T1000 (cell line): ENCODE measurements around the gene FOXP1.

Experiments used
- DNase-seq: peaks from one replicate; lab custom pipeline; 2025; ENCODE audit warnings: mixed read lengths; lab: John Stamatoyannopoulos, UW

FOXP1 gene

GRCh38 chr3:71211083-71211482 lies 372.4 kb downstream of the FOXP1 start:
- DNase-seq = no peak

DNA sequence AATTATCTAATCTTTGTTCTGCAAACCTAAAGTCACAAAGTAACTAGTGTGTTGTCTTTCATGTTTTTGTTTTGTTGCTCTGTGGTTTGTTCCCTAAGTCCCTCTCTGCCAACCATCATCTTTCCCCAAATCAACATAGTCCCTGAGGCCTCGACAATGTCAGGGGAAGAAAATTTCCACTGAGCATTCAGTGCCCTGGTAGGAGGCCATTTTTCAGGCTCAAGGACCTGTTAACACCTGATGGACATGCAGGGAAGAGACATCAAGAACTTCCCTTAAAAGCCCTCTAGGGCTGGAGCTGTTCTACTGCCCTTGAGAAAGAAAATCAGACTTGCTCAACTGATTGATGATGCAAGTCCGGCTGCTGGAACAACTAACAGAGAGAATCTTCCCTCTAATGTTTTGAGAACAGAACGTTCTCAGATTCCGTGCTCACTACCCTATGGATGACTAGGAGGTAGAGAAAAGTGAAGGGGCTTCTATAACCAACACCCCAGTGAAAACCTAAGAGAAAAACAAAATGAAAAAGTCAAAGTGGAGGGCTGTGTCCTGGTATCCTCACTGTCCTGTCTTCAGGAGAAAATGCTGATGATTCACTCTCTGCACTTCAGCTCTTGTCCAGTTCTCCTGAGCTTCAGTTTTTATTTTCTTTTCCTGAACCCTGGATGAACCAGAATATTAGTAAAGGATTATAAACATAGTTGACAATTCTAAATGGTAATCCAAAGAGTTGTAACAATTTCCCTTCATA lies 373.1 kb downstream of the FOXP1 start:
- DNase-seq = no peak

- DNase-seq = no peak
These were observed 375.1 kb downstream of the FOXP1 start for GRCh38 chr3:71208211-71209095.

- no peak for DNase-seq
These were observed 375.9 kb downstream of the FOXP1 start for GRCh38 chr3:71207632-71208031.

- no peak for DNase-seq
These were observed 377.0 kb downstream of the FOXP1 start for GRCh38 chr3:71206305-71207165.

- DNase-seq = no peak
These were observed 379.6 kb downstream of the FOXP1 start for GRCh38 chr3:71203727-71204488.

- DNase-seq = no peak
These were observed 380.5 kb downstream of the FOXP1 start for GRCh38 chr3:71202848-71203533.

DNA sequence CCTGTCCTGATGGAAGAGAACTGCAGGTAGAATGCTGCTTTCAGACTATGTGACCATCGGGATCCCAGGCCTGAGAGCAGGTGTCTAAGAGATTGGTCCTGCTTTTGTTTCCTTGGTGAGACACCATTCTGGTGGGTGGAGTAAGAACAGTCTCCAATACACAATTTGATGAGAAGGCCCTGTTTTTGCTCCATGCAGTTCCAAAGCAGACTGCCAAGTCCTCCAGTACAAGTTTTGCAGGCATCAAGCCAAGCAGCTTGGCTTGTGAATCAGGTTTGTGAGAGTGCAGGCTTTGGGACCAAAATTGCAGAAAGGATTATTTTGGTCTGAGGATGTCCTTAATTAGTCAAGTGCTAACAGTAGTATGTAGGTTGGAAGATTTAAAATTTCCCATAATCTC lies 381.6 kb downstream of the FOXP1 start:
- no peak for DNase-seq

GRCh38 chr3:71197841-71198565 lies 385.5 kb downstream of the FOXP1 start:
- no peak for DNase-seq

GRCh38 chr3:71195492-71195891 lies 388.0 kb downstream of the FOXP1 start:
- peak; percentile 11 for DNase-seq

DNA sequence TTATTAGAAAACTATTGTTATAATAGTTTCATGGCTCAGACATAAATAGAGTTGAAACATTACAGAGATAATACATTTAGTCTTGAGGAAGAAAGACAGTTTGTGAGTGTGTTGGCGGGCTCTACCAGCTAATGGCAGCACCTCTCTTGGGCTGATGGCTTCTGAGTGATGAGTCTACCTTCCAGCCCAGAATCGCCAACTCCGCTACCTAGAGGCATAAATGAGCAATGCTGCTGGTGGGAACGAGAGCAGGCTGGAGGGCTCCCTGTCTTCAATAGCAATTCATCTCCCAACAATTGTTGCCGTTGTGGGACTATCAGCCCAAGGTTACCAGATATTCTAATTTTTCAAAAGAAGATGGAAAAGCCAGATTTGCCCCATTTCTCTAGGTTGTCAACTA lies 388.7 kb downstream of the FOXP1 start:
- no peak for DNase-seq

- no peak for DNase-seq
These were observed 392.5 kb downstream of the FOXP1 start for GRCh38 chr3:71191031-71191482.

GRCh38 chr3:71189480-71189879 lies 394.0 kb downstream of the FOXP1 start:
- DNase-seq = no peak

DNA sequence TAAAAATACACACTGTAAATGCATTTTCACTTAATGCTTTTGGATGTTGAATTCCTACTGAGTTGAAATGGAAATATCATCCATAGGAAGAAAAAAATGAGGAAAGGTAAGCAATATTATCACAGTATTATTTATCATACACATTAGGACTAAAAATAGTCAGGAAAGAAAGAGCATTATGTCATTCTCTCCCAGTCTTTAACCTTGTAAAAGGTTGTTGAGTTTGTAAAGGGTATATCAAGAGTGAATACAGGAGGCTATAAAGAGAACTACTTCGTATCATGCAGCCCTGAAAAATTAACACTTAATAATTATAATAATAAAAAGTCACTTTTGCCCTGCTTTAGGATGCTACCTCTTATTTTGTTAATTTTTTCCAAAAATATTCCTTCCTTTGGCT lies 395.8 kb downstream of the FOXP1 start:
- no peak for DNase-seq

DNA sequence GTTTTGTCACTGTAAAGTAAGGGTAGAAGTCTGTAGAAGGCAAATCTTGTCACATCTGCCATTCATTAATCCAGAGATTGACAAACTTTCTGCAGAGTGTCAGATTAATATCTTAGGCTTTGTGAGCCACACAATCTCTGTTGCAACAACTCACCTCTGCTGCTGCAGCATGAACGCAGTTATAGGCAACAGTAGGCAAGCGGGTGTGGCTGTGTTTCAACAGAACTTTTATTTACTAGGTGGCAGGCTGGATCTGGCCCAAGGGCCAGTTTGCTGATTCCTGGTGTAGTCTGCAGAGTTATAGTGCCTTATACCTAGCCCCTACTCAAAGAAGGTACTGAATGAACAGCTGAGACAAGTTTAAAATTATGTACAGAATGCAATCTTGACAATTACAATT lies 396.7 kb downstream of the FOXP1 start:
- DNase-seq = no peak

- DNase-seq = no peak
These were observed 397.6 kb downstream of the FOXP1 start for GRCh38 chr3:71185733-71186455.

GRCh38 chr3:71184252-71184651 lies 399.3 kb downstream of the FOXP1 start:
- no peak for DNase-seq

DNA sequence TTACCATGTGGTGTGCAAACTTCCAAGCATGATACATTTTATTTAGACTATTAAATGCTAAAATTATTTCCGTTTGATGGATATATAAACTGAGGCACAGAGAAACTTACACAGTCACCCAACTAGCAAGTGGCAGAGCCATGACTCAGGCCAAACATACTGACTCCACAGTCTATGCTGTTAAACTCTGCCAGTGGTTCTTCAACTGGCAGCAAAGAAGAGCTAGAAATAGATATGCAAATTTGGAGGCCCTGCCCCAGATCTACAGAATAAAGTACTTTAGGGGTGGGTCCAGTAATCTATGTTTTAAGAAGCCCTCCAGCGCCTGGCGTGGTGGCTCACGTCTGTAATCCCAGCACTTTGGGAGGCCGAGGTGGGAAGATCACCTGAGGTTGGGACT lies 400.0 kb downstream of the FOXP1 start:
- no peak for DNase-seq

DNA sequence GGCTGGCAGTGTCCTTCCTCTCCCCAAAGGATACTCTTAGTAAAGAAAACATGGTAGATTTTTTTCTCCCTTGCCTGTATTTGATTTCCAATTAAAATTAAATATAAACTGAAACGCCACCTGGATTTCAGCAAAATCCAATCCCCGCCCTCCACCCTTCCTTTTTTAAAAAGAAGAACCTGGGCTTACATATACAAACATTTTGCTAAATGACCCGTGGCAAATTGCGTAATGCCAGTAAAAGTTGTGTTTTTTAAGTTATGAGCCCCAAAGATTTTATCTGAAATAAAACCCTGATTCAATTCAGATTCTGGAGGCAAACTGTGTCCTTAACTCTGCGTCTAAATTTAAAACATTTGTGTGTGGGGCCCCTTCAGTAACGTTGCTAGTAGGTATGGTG lies 403.0 kb downstream of the FOXP1 start:
- no peak for DNase-seq
